H9 (cell line): ENCODE measurements around the gene CRK. TPM values are rescaled to one million over a fixed set of nuclear protein-coding genes. Genes with fewer than 3 reads are reported as not detected.

Source experiments
- DNase-seq: peaks from one replicate; pipeline ENCODE4 v3.0.0-alpha.2; 2017
- H2AFZ ChIP-seq: one replicate; pipeline ENCODE4 v1.6.1; 2013; ENCODE audit warnings: mild to moderate bottlenecking, low read length, control low read depth, moderate library complexity
- H2AK5ac ChIP-seq: 2 replicates; pipeline ENCODE4 v1.6.1; 2013; ENCODE audit warnings: low read length, control low read depth, mixed read lengths; ENCODE audit not compliant: insufficient read length
- H2BK120ac ChIP-seq: one replicate; pipeline ENCODE4 v1.6.1; 2013; ENCODE audit warnings: low read depth, mild to moderate bottlenecking, low read length, control low read depth, inconsistent platforms; ENCODE audit not compliant: poor library complexity, severe bottlenecking
- H2BK12ac ChIP-seq: 2 replicates; pipeline ENCODE4 v1.6.1; 2013; ENCODE audit warnings: low read length, control low read depth, mixed read lengths, low read depth; ENCODE audit not compliant: insufficient read length
- H2BK15ac ChIP-seq: 2 replicates; pipeline ENCODE4 v1.6.1; 2013; ENCODE audit warnings: low read depth, low read length, control low read depth
- H2BK20ac ChIP-seq: one replicate; pipeline ENCODE4 v1.6.1; 2013; ENCODE audit warnings: low read depth, mild to moderate bottlenecking, low read length, control low read depth, inconsistent platforms; ENCODE audit not compliant: poor library complexity, severe bottlenecking
- H2BK5ac ChIP-seq: 2 replicates; pipeline ENCODE4 v1.6.1; 2013; ENCODE audit warnings: low read length, control low read depth, mixed read lengths; ENCODE audit not compliant: insufficient read length
- H3K14ac ChIP-seq: 2 replicates; pipeline ENCODE4 v1.6.1; 2013; ENCODE audit warnings: low read length, control low read depth; ENCODE audit not compliant: insufficient read depth
- H3K18ac ChIP-seq: 2 replicates; pipeline ENCODE4 v1.6.1; 2013; ENCODE audit warnings: low read depth, mild to moderate bottlenecking, mixed read lengths, low read length, control low read depth; ENCODE audit not compliant: insufficient read length
- H3K23ac ChIP-seq: 2 replicates; pipeline ENCODE4 v1.6.1; 2013; ENCODE audit warnings: low read length, control low read depth, mixed read lengths, low read depth; ENCODE audit not compliant: insufficient read length
- H3K23me2 ChIP-seq: 2 replicates; pipeline ENCODE4 v1.6.1; 2013; ENCODE audit warnings: low read depth, mild to moderate bottlenecking, mixed read lengths, low read length, control low read depth; ENCODE audit not compliant: insufficient read length, poor library complexity, severe bottlenecking
- H3K27ac ChIP-seq: 2 replicates; pipeline ENCODE4 v1.5.1; 2013; ENCODE audit warnings: low read length, control low read depth, mixed read lengths, low read depth; ENCODE audit not compliant: insufficient read length
- H3K27me3 ChIP-seq: 2 replicates; pipeline ENCODE4 v1.6.1; 2013; ENCODE audit warnings: low read length, control low read depth, inconsistent platforms; ENCODE audit not compliant: insufficient read depth
- H3K4ac ChIP-seq: 2 replicates; pipeline ENCODE4 v1.6.1; 2013; ENCODE audit warnings: low read depth, mild to moderate bottlenecking, control low read depth, inconsistent platforms, low read length, moderate library complexity
- H3K4me1 ChIP-seq: 2 replicates; pipeline ENCODE4 v1.6.1; 2013; ENCODE audit warnings: low read length, control low read depth, inconsistent platforms; ENCODE audit not compliant: insufficient read depth
- H3K4me2 ChIP-seq: 2 replicates; pipeline ENCODE4 v1.6.1; 2013; ENCODE audit warnings: low read length, control low read depth, mixed read lengths; ENCODE audit not compliant: insufficient read length, insufficient read depth
- H3K56ac ChIP-seq: 2 replicates; pipeline ENCODE4 v1.6.1; 2013; ENCODE audit warnings: low read depth, mild to moderate bottlenecking, mixed read lengths, low read length, control low read depth; ENCODE audit not compliant: insufficient read length
- H3K79me1 ChIP-seq: 2 replicates; pipeline ENCODE4 v1.6.1; 2013; ENCODE audit warnings: low read depth, mild to moderate bottlenecking, moderate library complexity, low read length, control low read depth, inconsistent platforms; ENCODE audit not compliant: insufficient read depth, poor library complexity, severe bottlenecking
- H3K79me2 ChIP-seq: 2 replicates; pipeline ENCODE4 v1.6.1; 2013; ENCODE audit warnings: low read length, control low read depth, inconsistent platforms; ENCODE audit not compliant: insufficient read depth
- H3K9ac ChIP-seq: 2 replicates; pipeline ENCODE4 v1.6.1; 2013; ENCODE audit warnings: low read length, control low read depth, mixed read lengths; ENCODE audit not compliant: insufficient read length; ENCODE audit errors: extremely low read depth
- H3K9me3 ChIP-seq: one replicate; pipeline ENCODE4 v1.6.1; 2013; ENCODE audit warnings: low read depth, low read length, inconsistent platforms; ENCODE audit not compliant: control insufficient read depth
- H3T11ph ChIP-seq: one replicate; pipeline ENCODE4 v1.6.1; 2013; ENCODE audit warnings: mild to moderate bottlenecking, low read length, control low read depth, inconsistent platforms
- H4K20me1 ChIP-seq: one replicate; pipeline ENCODE4 v1.6.1; 2013; ENCODE audit not compliant: control insufficient read depth, insufficient read length, insufficient read depth
- H4K5ac ChIP-seq: 2 replicates; pipeline ENCODE4 v1.6.1; 2013; ENCODE audit warnings: low read depth, mild to moderate bottlenecking, mixed read lengths, low read length, control low read depth; ENCODE audit not compliant: insufficient read length
- H4K8ac ChIP-seq: replicated peaks from 2 replicates; pipeline ENCODE4 v1.6.1; 2013; ENCODE audit warnings: low read length, control low read depth, mixed read lengths, low read depth; ENCODE audit not compliant: insufficient read length
- H4K91ac ChIP-seq: 2 replicates; pipeline ENCODE4 v1.6.1; 2013; ENCODE audit warnings: low read depth, mild to moderate bottlenecking, moderate library complexity, mixed read lengths, low read length, control low read depth; ENCODE audit not compliant: insufficient read length
- H3K27ac Mint-ChIP-seq, 3 experiments: 2 replicates in 2 of 3; 3 replicates in 1 of 3; pipeline ENCODE4 v1.8.0; 2020 to 2021; ENCODE audit warnings: mixed read lengths in 3 of 3, mild to moderate bottlenecking in 1 of 3, moderate library complexity in 1 of 3
- H3K27me3 Mint-ChIP-seq: 2 replicates; pipeline ENCODE4 v1.8.0; 2021; ENCODE audit warnings: low read depth, mild to moderate bottlenecking, moderate library complexity, mixed read lengths
- H3K36me3 Mint-ChIP-seq, 3 experiments: 2 replicates in 2 of 3; 3 replicates in 1 of 3; pipeline ENCODE4 v1.8.0; 2020 to 2021; ENCODE audit warnings: low read depth in 3 of 3, mixed read lengths in 3 of 3; ENCODE audit not compliant: insufficient read depth in 1 of 3
- H3K4me1 Mint-ChIP-seq, 2 experiments: 2 replicates each; pipeline ENCODE4 v1.8.0; 2020; ENCODE audit warnings: mixed read lengths in 2 of 2
- H3K4me3 Mint-ChIP-seq, 2 experiments: 2 replicates in 1 of 2; 3 replicates in 1 of 2; pipeline ENCODE4 v1.8.0; 2020 to 2021; ENCODE audit warnings: mild to moderate bottlenecking in 2 of 2, mixed read lengths in 2 of 2, moderate library complexity in 1 of 2
- H3K9me3 Mint-ChIP-seq, 2 experiments: 2 replicates in 1 of 2; 3 replicates in 1 of 2; pipeline ENCODE4 v1.8.0; 2020; ENCODE audit warnings: mild to moderate bottlenecking in 2 of 2, mixed read lengths in 2 of 2, moderate library complexity in 1 of 2
- CTCF ChIP-seq: fragments of 200-600 bp; sonication (generic); conservative IDR thresholded peaks from 3 replicates; pipeline ENCODE4 v1.8.0; 2021; ENCODE audit warnings: antibody characterized with exemption, mild to moderate bottlenecking
- whole genome bisulfite sequencing: extraction: QIAGEN DNeasy Blood & Tissue Kit; methylation state at CpG from one replicate; pipeline ENCODE4 v1.1.7; 2013; ENCODE audit warnings: missing lambda C conversion rate, low lambda C conversion rate, mixed read lengths; ENCODE audit not compliant: insufficient read length; ENCODE audit errors: extremely low coverage; 5-methylcytosine and 5-hydroxymethylcytosine counted together
- total RNA-seq: library from RNA; stranded (reverse); gene quantifications from 2 replicates; pipeline ENCODE4 v1.2.1, GENCODE V29; 2021

CRK gene
- total RNA-seq, 1 experiment from 2014 or later, result 58.9 TPM

DNA sequence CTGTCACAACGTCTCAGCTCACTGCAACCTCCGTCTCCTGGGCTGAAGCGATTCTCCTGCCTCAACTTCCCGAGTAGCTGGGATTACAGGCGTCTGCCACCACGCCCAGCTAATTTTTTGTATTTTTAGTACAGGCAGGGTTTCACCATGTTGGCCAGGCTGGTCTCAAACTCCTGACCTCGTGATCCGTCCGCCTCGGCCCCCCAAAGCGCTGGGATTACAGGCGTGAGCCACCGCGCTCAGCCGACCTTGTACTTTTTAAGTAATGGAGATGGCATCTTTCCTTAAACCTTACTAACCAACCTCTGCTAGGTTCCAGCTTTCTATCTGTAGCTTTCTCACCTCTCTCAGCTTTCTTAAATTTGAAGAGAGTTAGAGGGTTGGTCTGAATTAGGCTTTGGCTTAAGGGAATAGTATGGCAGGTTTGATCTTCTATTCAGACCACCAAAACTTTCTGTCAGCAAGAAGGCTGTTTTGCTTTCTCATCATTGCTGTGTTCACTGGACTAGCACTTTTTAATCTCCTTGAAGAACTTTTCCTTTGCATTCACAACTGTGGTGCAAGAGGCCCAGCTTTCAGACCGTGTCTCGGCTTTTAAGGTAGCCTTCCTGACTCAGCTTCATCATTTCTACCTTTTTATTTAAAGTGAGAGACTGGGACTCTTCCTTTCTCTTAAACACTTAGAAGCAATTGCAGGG lies 84.0 kb downstream of the CRK start:
- Mint-ChIP-seq H3K4me1 (peaks cover 40 to 52% of the 10 kb centered on the region in 2 experiments), H3K4me3 (no peak overlapping the region), H3K36me3 (peaks cover 3 to 31% (median 23%) of the 10 kb centered on the region in 3 experiments; a peak in 6 of 7 replicates), H3K9me3 (no peaks in the 10 kb centered on the region), H3K27ac (peak overlapping the region in 2 of 3 experiments; percentile 38 to 90; a peak in 3 of 7 replicates), H3K27me3 (no peaks in the 10 kb centered on the region)
- no peak overlapping the region for H3K27ac ChIP-seq
- no peaks in the 10 kb centered on the region; the same call in 1 of the 2 replicates for H3K4me1 ChIP-seq
- DNase-seq, result no peak
- TF ChIP-seq CTCF, result no peak
- no peak overlapping the region for H3K18ac ChIP-seq
- H3K56ac ChIP-seq, result no peak overlapping the region
- H3K27me3 ChIP-seq, result no peaks in the 10 kb centered on the region
- no peak overlapping the region for H3K9ac ChIP-seq
- H3K14ac ChIP-seq, result no peak overlapping the region
- H3K9me3 ChIP-seq, result no peaks in the 10 kb centered on the region
- H2AK5ac ChIP-seq, result no peak overlapping the region
- H4K5ac ChIP-seq, result no peak overlapping the region
- no peak overlapping the region for H2AFZ ChIP-seq
- H3K23ac ChIP-seq, result no peak overlapping the region
- WGBS, result no CpG with 5 or more reads among the region's 17 CpGs
- peaks cover 4% of the 10 kb centered on the region for H3K79me1 ChIP-seq
- H4K8ac ChIP-seq, result no peak overlapping the region
- no peak overlapping the region for H3T11ph ChIP-seq
- H3K4me2 ChIP-seq, result no peak overlapping the region
- no peaks in the 10 kb centered on the region for H4K20me1 ChIP-seq
- no peak overlapping the region for H2BK15ac ChIP-seq
- H2BK12ac ChIP-seq, result no peak overlapping the region
- no peak overlapping the region for H2BK120ac ChIP-seq
- H3K4ac ChIP-seq, result no peak overlapping the region
- no peak overlapping the region for H4K91ac ChIP-seq
- H2BK5ac ChIP-seq, result no peak overlapping the region
- no peak overlapping the region for H2BK20ac ChIP-seq
- no peaks in the 10 kb centered on the region for H3K23me2 ChIP-seq
- peaks cover 75% of the 10 kb centered on the region for H3K79me2 ChIP-seq

Other genes with a start within 250 kb of the CRK start
- not detected in 2 replicates for gene BHLHA9, start 185.8 kb downstream of the CRK start, total RNA-seq
- gene TRARG1, start 176.6 kb downstream of the CRK start, total RNA-seq, result not detected in 2 replicates
- gene YWHAE, start 56.0 kb downstream of the CRK start, total RNA-seq, result 1,282 and 1,294 TPM in 2 replicates
- gene MYO1C, start 36.5 kb upstream of the CRK start, total RNA-seq, result 86.5 and 87.4 TPM in 2 replicates
- gene INPP5K, start 60.4 kb upstream of the CRK start, total RNA-seq, result 28.1 and 29.4 TPM in 2 replicates
- gene PITPNA, start 106.6 kb upstream of the CRK start, total RNA-seq, result 68.9 and 74.2 TPM in 2 replicates
- gene SLC43A2, start 172.6 kb upstream of the CRK start, total RNA-seq, result 11.8 and 12.9 TPM in 2 replicates
- gene SCARF1, start 189.5 kb upstream of the CRK start, total RNA-seq, result 2.1 and 2.4 TPM in 2 replicates
- 5.4 and 6.0 TPM in 2 replicates for gene RILP, start 193.6 kb upstream of the CRK start, total RNA-seq
- 402 and 408 TPM in 2 replicates for gene PRPF8, start 228.6 kb upstream of the CRK start, total RNA-seq